ENCODE measurements around the gene IQCN.

DNA sequence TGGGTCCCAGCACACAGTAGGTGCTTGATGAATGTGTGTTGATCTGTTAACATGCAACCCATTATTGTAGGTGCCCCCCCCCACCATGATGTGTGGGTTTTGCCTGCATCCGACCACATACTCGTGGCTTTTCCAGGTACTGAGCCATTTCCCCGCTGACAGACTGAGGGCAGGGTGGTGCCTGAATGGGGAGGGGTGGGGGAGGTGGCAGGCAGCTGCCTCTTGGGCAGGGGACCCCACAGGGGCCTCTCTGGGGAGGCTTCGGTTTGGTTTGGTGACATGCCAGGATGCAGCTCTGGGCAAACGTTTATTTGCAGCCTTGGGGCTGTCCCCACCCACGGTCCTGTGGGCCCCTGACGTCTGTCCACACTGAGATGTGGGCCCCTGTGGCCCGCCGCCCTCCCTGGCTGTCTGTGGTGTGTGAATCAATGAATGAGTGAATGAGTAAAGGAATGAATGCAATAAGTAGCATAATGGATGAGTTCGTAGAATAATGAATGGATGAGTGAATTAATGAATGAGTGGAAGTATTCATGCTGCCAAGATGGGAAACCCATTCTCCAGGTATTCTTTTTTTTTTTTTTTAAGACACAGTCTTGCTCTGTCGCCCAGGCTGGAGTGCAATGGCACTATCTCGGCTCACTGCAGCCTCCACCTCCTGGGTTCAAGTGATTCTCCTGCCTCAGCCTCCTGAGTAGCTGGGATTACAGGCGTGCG lies 16.2 kb upstream of the IQCN start:
- TF ChIP-seq, protein P1, sequence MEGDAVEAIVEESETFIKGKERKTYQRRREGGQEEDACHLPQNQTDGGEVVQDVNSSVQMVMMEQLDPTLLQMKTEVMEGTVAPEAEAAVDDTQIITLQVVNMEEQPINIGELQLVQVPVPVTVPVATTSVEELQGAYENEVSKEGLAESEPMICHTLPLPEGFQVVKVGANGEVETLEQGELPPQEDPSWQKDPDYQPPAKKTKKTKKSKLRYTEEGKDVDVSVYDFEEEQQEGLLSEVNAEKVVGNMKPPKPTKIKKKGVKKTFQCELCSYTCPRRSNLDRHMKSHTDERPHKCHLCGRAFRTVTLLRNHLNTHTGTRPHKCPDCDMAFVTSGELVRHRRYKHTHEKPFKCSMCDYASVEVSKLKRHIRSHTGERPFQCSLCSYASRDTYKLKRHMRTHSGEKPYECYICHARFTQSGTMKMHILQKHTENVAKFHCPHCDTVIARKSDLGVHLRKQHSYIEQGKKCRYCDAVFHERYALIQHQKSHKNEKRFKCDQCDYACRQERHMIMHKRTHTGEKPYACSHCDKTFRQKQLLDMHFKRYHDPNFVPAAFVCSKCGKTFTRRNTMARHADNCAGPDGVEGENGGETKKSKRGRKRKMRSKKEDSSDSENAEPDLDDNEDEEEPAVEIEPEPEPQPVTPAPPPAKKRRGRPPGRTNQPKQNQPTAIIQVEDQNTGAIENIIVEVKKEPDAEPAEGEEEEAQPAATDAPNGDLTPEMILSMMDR (conservative IDR thresholded peaks at IDR 0.05), result no peak
- no peak for TF ChIP-seq ZFX (IDR thresholded peaks at IDR 0.05)

Data from C4-2B (cell line).